Erythroblast (primary cell): ENCODE data around the gene DAB1.

Source experiments
- GATA1 ChIP-seq: IDR thresholded peaks from 2 replicates; pipeline ENCODE4 v1.6.1; 2011; ENCODE audit warnings: low read depth, mild to moderate bottlenecking, control low read depth, low read length, moderate library complexity
- POLR2A ChIP-seq: IDR thresholded peaks from 2 replicates; pipeline ENCODE4 v1.6.1; 2011; ENCODE audit warnings: mild to moderate bottlenecking, low read length

DNA sequence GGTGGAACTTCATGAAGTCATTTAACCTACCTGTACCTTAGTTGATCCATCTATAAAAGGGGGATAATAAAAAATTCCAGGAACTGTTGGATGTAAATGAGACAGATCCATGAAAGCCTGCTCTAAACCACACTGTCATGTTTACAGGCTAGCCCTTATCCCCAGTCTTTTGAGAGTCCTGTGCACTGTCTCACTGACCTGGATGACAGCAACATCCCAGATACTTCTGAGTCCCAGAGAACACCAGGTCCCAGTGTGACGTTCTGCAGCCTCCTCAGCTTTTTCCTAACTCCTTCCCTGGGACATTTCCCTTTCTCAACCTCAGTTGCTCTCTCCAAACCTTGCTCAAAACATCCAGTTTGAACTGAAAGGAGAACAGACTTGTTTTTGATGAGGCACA, 292.6 kb downstream of the DAB1 start:
- TF ChIP-seq POLR2A (no peak), GATA1 (no peak)
